ENCODE measurements around the gene UBE2V1.

UBE2V1 gene

GRCh38 chr20:50037123-50037522 lies 75.8 kb downstream of the UBE2V1 start:
- Histone ChIP-seq H3K9me3 (ENCODE audit: control extremely low read depth in 1 of 5, control insufficient read depth in 4 of 5, insufficient read depth in 2 of 5, low read depth in 1 of 5, low read length in 4 of 5) (no peaks in the 10 kb centered on the region), H3K4me1 (ENCODE audit: control extremely low read depth in 1 of 4, control insufficient read depth in 4 of 4, insufficient read depth in 4 of 4, low read length in 3 of 4) (peaks cover 0 to 25% (median 6%) of the 10 kb centered on the region in 4 experiments), H3K36me3 (ENCODE audit: control insufficient read depth in 4 of 4, insufficient read depth in 4 of 4, low read length in 3 of 4) (no peaks in the 10 kb centered on the region), H3K27ac (ENCODE audit: insufficient read depth in 1 of 2, low read depth in 1 of 2, low read length in 2 of 2, poor library complexity in 1 of 2, severe bottlenecking in 2 of 2) (no peak overlapping the region), H3K27me3 (replicated peaks in 2 of 5; ENCODE audit: control insufficient read depth in 4 of 5, insufficient read depth in 5 of 5, low read length in 4 of 5) (no peaks in the 10 kb centered on the region), H3K4me3 (ENCODE audit: control insufficient read depth in 1 of 7, extremely low read depth in 1 of 7, insufficient read depth in 4 of 7, low read depth in 2 of 7, low read length in 6 of 7) (no peak overlapping the region)
- 82% methylated on average over 3 of the region's 3 CpGs for WGBS (ENCODE audit: insufficient coverage)
- no peak for DNase-seq
- CTCF ChIA-PET = interaction anchor here (0.9 to 2.5 kb wide), 8 partner anchors 8 to 56 kb away, joined by 3 to 9 read pairs (median 4); no protein-coding TSS in a partner anchor
- POLR2A ChIA-PET = interaction anchor here (0.6 kb wide), 1 partner anchor 10 kb away, joined by 4 read pairs; no protein-coding TSS in a partner anchor

- Histone ChIP-seq H3K27ac (ENCODE audit: insufficient read depth in 1 of 2, low read depth in 1 of 2, low read length in 2 of 2, poor library complexity in 1 of 2, severe bottlenecking in 2 of 2) (no peak overlapping the region), H3K4me3 (ENCODE audit: control insufficient read depth in 1 of 7, extremely low read depth in 1 of 7, insufficient read depth in 4 of 7, low read depth in 2 of 7, low read length in 6 of 7) (no peak overlapping the region), H3K9me3 (ENCODE audit: control extremely low read depth in 1 of 5, control insufficient read depth in 4 of 5, insufficient read depth in 2 of 5, low read depth in 1 of 5, low read length in 4 of 5) (no peaks in the 10 kb centered on the region), H3K27me3 (replicated peaks in 2 of 5; ENCODE audit: control insufficient read depth in 4 of 5, insufficient read depth in 5 of 5, low read length in 4 of 5) (no peaks in the 10 kb centered on the region), H3K36me3 (ENCODE audit: control insufficient read depth in 4 of 4, insufficient read depth in 4 of 4, low read length in 3 of 4) (no peaks in the 10 kb centered on the region), H3K4me1 (ENCODE audit: control extremely low read depth in 1 of 4, control insufficient read depth in 4 of 4, insufficient read depth in 4 of 4, low read length in 3 of 4) (peaks cover 0 to 25% (median 6%) of the 10 kb centered on the region in 4 experiments)
- WGBS (ENCODE audit: insufficient coverage) = 94% methylated on average over 3 of the region's 3 CpGs
- POLR2A ChIA-PET = interaction anchor here (1.3 kb wide), 1 partner anchor 22 kb away, joined by 3 read pairs; no protein-coding TSS in a partner anchor
- CTCF ChIA-PET = interaction anchor here (0.9 to 2.5 kb wide), 9 partner anchors 8 to 56 kb away, joined by 3 to 9 read pairs (median 4); no protein-coding TSS in a partner anchor
- DNase-seq = no peak
Observed at GRCh38 chr20:50036703-50037102, 76.2 kb downstream of the UBE2V1 start.

- POLR2A ChIA-PET = no interaction called here
- Histone ChIP-seq H3K4me3 (ENCODE audit: control insufficient read depth in 1 of 7, extremely low read depth in 1 of 7, insufficient read depth in 4 of 7, low read depth in 2 of 7, low read length in 6 of 7) (no peak overlapping the region), H3K27me3 (replicated peaks in 2 of 5; ENCODE audit: control insufficient read depth in 4 of 5, insufficient read depth in 5 of 5, low read length in 4 of 5) (no peaks in the 10 kb centered on the region), H3K4me1 (ENCODE audit: control extremely low read depth in 1 of 4, control insufficient read depth in 4 of 4, insufficient read depth in 4 of 4, low read length in 3 of 4) (peaks cover 0 to 12% (median 3%) of the 10 kb centered on the region in 4 experiments), H3K27ac (ENCODE audit: insufficient read depth in 1 of 2, low read depth in 1 of 2, low read length in 2 of 2, poor library complexity in 1 of 2, severe bottlenecking in 2 of 2) (no peak overlapping the region), H3K36me3 (ENCODE audit: control insufficient read depth in 4 of 4, insufficient read depth in 4 of 4, low read length in 3 of 4) (no peaks in the 10 kb centered on the region), H3K9me3 (ENCODE audit: control extremely low read depth in 1 of 5, control insufficient read depth in 4 of 5, insufficient read depth in 2 of 5, low read depth in 1 of 5, low read length in 4 of 5) (no peaks in the 10 kb centered on the region)
- CTCF ChIA-PET = interaction anchor here (0.7 kb wide), 1 partner anchor 21 kb away, joined by 3 read pairs; no protein-coding TSS in a partner anchor
- WGBS (ENCODE audit: insufficient coverage) = 98% methylated on average over 7 of the region's 9 CpGs
- DNase-seq = no peak
Observed at GRCh38 chr20:50034567-50035180, 78.3 kb downstream of the UBE2V1 start.

- ChIA-PET CTCF (interaction anchor here (1.3 kb wide), 1 partner anchor 13 kb away, joined by 3 read pairs; no protein-coding TSS in a partner anchor), POLR2A (no interaction called here)
- Histone ChIP-seq H3K27me3 (replicated peaks in 2 of 5; ENCODE audit: control insufficient read depth in 4 of 5, insufficient read depth in 5 of 5, low read length in 4 of 5) (no peaks in the 10 kb centered on the region), H3K4me3 (ENCODE audit: control insufficient read depth in 1 of 7, extremely low read depth in 1 of 7, insufficient read depth in 4 of 7, low read depth in 2 of 7, low read length in 6 of 7) (no peak overlapping the region), H3K27ac (ENCODE audit: insufficient read depth in 1 of 2, low read depth in 1 of 2, low read length in 2 of 2, poor library complexity in 1 of 2, severe bottlenecking in 2 of 2) (no peak overlapping the region), H3K36me3 (ENCODE audit: control insufficient read depth in 4 of 4, insufficient read depth in 4 of 4, low read length in 3 of 4) (no peaks in the 10 kb centered on the region), H3K4me1 (ENCODE audit: control extremely low read depth in 1 of 4, control insufficient read depth in 4 of 4, insufficient read depth in 4 of 4, low read length in 3 of 4) (peaks cover 0 to 20% (median 3%) of the 10 kb centered on the region in 4 experiments), H3K9me3 (ENCODE audit: control extremely low read depth in 1 of 5, control insufficient read depth in 4 of 5, insufficient read depth in 2 of 5, low read depth in 1 of 5, low read length in 4 of 5) (no peaks in the 10 kb centered on the region)
- DNase-seq = no peak
- WGBS (ENCODE audit: insufficient coverage) = 100% methylated on average over 7 of the region's 9 CpGs
Observed at GRCh38 chr20:50032955-50033666, 79.8 kb downstream of the UBE2V1 start.

All from common myeloid progenitor, CD34-positive (primary cell).